HepG2 (cell line): ENCODE measurements around the gene HAGHL. TPM values are rescaled to one million over a fixed set of nuclear protein-coding genes. Genes with fewer than 3 reads are reported as not detected.

Experiments used
- BHLHE40 ChIP-seq: IDR thresholded peaks from 2 replicates; pipeline ENCODE4 v1.6.1; 2011; ENCODE audit warnings: low read length, improper control_type of control experiment
- CBX5 ChIP-seq: sonication (generic); formaldehyde crosslinking; IDR thresholded peaks from 2 replicates; pipeline ENCODE4 v1.4.0; 2020; ENCODE audit warnings: missing genetic modification reagents, borderline replicate concordance
- CREB1 ChIP-seq, 2 experiments: fragments of 450-650 bp in 1 of 2; IDR thresholded peaks; 2 replicates each; pipeline ENCODE4 v1.6.1; 2016 to 2017; ENCODE audit warnings: control low read depth in 1 of 2, mild to moderate bottlenecking in 1 of 2, missing compliant biosample characterization in 1 of 2, missing genetic modification characterization in 1 of 2
- GPN1 ChIP-seq: sonication (generic); formaldehyde crosslinking; IDR thresholded peaks from 2 replicates; pipeline ENCODE4 v1.5.1; 2020; ENCODE audit warnings: missing genetic modification reagents, borderline replicate concordance
- MED13 ChIP-seq: sonication (generic); formaldehyde crosslinking; IDR thresholded peaks from 2 replicates; pipeline ENCODE4 v1.5.0; 2020; ENCODE audit warnings: missing genetic modification reagents
- NKX3-1 ChIP-seq: sonication (generic); formaldehyde crosslinking; IDR thresholded peaks from 2 replicates; pipeline ENCODE4 v1.5.0; 2020; ENCODE audit warnings: missing genetic modification reagents
- PRMT3 ChIP-seq: sonication (generic); formaldehyde crosslinking; IDR thresholded peaks from 2 replicates; pipeline ENCODE4 v1.8.1; 2022; ENCODE audit warnings: low read depth, mild to moderate bottlenecking, moderate library complexity, missing genetic modification reagents, borderline replicate concordance
- TSC22D2 ChIP-seq: sonication (generic); formaldehyde crosslinking; IDR thresholded peaks from 2 replicates; pipeline ENCODE4 v1.5.1; 2020; ENCODE audit warnings: missing genetic modification reagents, mild to moderate bottlenecking, borderline replicate concordance
- ZBTB20 ChIP-seq: sonication (generic); formaldehyde crosslinking; IDR thresholded peaks from 2 replicates; pipeline ENCODE4 v1.8.1; 2023; ENCODE audit warnings: missing genetic modification reagents, low read depth, mild to moderate bottlenecking, borderline replicate concordance
- ZKSCAN8 ChIP-seq: IDR thresholded peaks from 2 replicates; pipeline ENCODE4 v1.6.1; 2016; ENCODE audit warnings: borderline replicate concordance, missing genetic modification reagents, missing compliant biosample characterization
- ZNF230 ChIP-seq: sonication (generic); formaldehyde crosslinking; IDR thresholded peaks from 2 replicates; pipeline ENCODE4 v1.4.0; 2020; ENCODE audit warnings: mild to moderate bottlenecking, missing genetic modification reagents
- ZNF552 ChIP-seq: sonication (generic); formaldehyde crosslinking; IDR thresholded peaks from 2 replicates; pipeline ENCODE4 v1.9.0; 2022; ENCODE audit warnings: missing genetic modification reagents, mild to moderate bottlenecking, borderline replicate concordance
- ZNF720 ChIP-seq: sonication (generic); formaldehyde crosslinking; IDR thresholded peaks from 2 replicates; pipeline ENCODE4 v1.4.0; 2020; ENCODE audit warnings: missing genetic modification reagents
- polyA plus RNA-seq, 8 experiments: library from polyadenylated mRNA; depleted of rRNA in 3 of 8; stranded (reverse) in 7 of 8; unstranded in 1 of 8; fragments of >200 nt; fragmentation: Illumina TruSeq in 4 of 8; extraction: Trizol in 4 of 8; gene quantifications; 2 replicates each; pipeline versions ENCODE4 v1.2.1 to v1.2.3, GENCODE V29; 2011 to 2016; ENCODE audit warnings: low read depth in 4 of 8, missing spikeins in 1 of 8, mixed read lengths in 1 of 8; ENCODE audit not compliant: insufficient read depth in 1 of 8
- total RNA-seq, 5 experiments: library from RNA; depleted of rRNA; stranded (reverse); fragments of >200 nt; fragmentation: Illumina TruSeq; extraction: Trizol; gene quantifications; 2 replicates each; pipeline ENCODE4 v1.2.3, GENCODE V29; 2016; ENCODE audit warnings: low read depth in 1 of 5
- TF ChIP-seq, protein P1 (sequence below), 2 experiments: sonication (generic) in 1 of 2; formaldehyde crosslinking in 1 of 2; IDR thresholded peaks; 2 replicates each; pipeline versions ENCODE4 v1.5.1 to v1.6.1; 2011 to 2020; ENCODE audit warnings: borderline replicate concordance in 1 of 2, low read depth in 1 of 2, low read length in 1 of 2, mild to moderate bottlenecking in 1 of 2, missing genetic modification reagents in 1 of 2, moderate library complexity in 1 of 2
- TF ChIP-seq, protein P2 (sequence below): sonication (generic); formaldehyde crosslinking; IDR thresholded peaks from 2 replicates; pipeline ENCODE4 v1.8.0; 2022; ENCODE audit warnings: mild to moderate bottlenecking, missing genetic modification reagents
- TF ChIP-seq, protein P3 (sequence below): sonication (generic); formaldehyde crosslinking; conservative IDR thresholded peaks from 2 replicates; pipeline ENCODE4 v1.8.1; 2023; ENCODE audit warnings: missing genetic modification reagents
- TF ChIP-seq, protein P4 (sequence below): sonication (generic); formaldehyde crosslinking; IDR thresholded peaks from 2 replicates; pipeline ENCODE4 v1.5.1; 2020; ENCODE audit warnings: missing genetic modification reagents, mild to moderate bottlenecking, borderline replicate concordance
- TF ChIP-seq, protein P5 (sequence below): sonication (generic); formaldehyde crosslinking; IDR thresholded peaks from 2 replicates; pipeline ENCODE4 v1.5.0; 2020; ENCODE audit warnings: mild to moderate bottlenecking, missing genetic modification reagents

Gene HAGHL
- total and polyA plus RNA-seq, 2 of the 13 experiments (the other 11 are each of a cell fraction or from before 2014, with no cell fraction given), result 3.4 to 8.4 TPM

DNA sequence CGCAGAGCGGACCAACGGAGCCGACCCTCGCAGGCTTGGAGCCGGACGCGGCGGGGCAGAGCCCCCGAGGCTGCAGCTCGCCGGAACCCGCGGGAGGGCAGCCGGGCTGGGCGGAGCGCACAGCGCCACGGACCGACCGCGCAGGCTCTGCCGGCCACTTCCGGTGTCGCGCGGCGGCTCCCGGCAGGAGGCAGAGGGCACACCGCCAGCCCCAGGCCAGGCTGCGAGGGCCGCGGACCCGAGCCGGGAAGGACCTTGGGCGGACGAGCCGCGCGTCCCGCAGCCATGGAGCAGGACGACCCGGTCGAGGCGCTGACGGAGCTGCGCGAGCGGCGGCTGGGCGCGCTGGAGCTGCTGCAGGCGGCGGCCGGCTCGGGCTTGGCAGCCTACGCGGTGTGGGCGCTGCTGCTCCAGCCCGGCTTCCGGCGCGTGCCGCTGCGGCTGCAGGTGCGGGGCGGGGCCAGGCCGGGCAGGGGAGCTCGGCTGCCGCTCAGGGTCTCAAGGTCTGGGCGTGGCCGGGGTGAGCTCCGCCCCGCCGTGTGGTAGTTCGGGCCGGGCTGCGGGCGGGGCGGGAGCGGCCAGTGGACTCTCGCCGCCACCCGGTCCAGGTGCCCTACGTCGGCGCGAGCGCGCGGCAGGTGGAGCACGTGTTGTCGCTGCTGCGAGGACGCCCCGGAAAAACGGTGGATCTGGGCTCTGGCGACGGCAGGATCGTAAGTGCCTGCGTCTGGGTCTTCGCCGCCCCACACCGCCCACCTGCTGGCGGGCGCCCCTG, 5.7 kb upstream of the HAGHL start, which contains the start of gene ANTKMT (continued):
- TF ChIP-seq, protein P1, sequence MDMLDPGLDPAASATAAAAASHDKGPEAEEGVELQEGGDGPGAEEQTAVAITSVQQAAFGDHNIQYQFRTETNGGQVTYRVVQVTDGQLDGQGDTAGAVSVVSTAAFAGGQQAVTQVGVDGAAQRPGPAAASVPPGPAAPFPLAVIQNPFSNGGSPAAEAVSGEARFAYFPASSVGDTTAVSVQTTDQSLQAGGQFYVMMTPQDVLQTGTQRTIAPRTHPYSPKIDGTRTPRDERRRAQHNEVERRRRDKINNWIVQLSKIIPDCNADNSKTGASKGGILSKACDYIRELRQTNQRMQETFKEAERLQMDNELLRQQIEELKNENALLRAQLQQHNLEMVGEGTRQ (IDR thresholded peaks at IDR 0.05; ENCODE audit: low read depth, low read length), result no peak
- TF ChIP-seq, protein P1 (CRISPR knock-in tag; IDR thresholded peaks at IDR 0.05; ENCODE audit: borderline replicate concordance), result no peak
- TF ChIP-seq BHLHE40 (peak; percentile 70), ZKSCAN8 (CRISPR knock-in tag) (no peak), CBX5 (CRISPR knock-in tag) (no peak), CREB1 (IDR thresholded peaks at IDR 0.05) (no peak), CREB1 (CRISPR knock-in tag; IDR thresholded peaks at IDR 0.05) (no peak), TSC22D2 (no peak), MED13 (CRISPR knock-in tag) (peak; percentile 66; the same call in 1 of the 2 replicates), GPN1 (CRISPR knock-in tag) (no peak; the same call in 1 of the 2 replicates), ZNF720 (CRISPR knock-in tag) (no peak), NKX3-1 (CRISPR knock-in tag) (peak; percentile 77), PRMT3 (CRISPR knock-in tag) (peak; percentile 1; the same call in 1 of the 2 replicates), ZNF552 (CRISPR knock-in tag) (0 out of 2 replicates have a peak, but pooled peaks have one; percentile 63), ZBTB20 (CRISPR knock-in tag) (0 out of 2 replicates have a peak, but pooled peaks have one; percentile 21), ZNF230 (no peak)
- TF ChIP-seq, protein P2, sequence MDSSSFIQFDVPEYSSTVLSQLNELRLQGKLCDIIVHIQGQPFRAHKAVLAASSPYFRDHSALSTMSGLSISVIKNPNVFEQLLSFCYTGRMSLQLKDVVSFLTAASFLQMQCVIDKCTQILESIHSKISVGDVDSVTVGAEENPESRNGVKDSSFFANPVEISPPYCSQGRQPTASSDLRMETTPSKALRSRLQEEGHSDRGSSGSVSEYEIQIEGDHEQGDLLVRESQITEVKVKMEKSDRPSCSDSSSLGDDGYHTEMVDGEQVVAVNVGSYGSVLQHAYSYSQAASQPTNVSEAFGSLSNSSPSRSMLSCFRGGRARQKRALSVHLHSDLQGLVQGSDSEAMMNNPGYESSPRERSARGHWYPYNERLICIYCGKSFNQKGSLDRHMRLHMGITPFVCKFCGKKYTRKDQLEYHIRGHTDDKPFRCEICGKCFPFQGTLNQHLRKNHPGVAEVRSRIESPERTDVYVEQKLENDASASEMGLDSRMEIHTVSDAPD (CRISPR knock-in tag), result 0 out of 2 replicates have a peak, but pooled peaks have one; percentile 23
- TF ChIP-seq, protein P3, sequence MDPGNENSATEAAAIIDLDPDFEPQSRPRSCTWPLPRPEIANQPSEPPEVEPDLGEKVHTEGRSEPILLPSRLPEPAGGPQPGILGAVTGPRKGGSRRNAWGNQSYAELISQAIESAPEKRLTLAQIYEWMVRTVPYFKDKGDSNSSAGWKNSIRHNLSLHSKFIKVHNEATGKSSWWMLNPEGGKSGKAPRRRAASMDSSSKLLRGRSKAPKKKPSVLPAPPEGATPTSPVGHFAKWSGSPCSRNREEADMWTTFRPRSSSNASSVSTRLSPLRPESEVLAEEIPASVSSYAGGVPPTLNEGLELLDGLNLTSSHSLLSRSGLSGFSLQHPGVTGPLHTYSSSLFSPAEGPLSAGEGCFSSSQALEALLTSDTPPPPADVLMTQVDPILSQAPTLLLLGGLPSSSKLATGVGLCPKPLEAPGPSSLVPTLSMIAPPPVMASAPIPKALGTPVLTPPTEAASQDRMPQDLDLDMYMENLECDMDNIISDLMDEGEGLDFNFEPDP (CRISPR knock-in tag), result no peak
- TF ChIP-seq, protein P4, sequence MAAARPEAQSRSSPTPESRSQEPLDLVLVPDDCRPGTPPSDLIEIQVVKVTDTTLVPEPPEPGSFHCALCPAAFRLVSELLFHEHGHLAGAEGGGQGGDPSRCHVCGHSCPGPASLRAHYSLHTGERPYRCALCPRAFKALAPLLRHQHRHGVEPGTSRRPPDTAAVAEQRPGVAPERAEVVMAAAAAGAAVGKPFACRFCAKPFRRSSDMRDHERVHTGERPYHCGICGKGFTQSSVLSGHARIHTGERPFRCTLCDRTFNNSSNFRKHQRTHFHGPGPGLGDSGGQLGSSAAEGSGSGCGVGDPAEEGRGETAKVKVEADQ, result peak; percentile 89
- TF ChIP-seq, protein P5, sequence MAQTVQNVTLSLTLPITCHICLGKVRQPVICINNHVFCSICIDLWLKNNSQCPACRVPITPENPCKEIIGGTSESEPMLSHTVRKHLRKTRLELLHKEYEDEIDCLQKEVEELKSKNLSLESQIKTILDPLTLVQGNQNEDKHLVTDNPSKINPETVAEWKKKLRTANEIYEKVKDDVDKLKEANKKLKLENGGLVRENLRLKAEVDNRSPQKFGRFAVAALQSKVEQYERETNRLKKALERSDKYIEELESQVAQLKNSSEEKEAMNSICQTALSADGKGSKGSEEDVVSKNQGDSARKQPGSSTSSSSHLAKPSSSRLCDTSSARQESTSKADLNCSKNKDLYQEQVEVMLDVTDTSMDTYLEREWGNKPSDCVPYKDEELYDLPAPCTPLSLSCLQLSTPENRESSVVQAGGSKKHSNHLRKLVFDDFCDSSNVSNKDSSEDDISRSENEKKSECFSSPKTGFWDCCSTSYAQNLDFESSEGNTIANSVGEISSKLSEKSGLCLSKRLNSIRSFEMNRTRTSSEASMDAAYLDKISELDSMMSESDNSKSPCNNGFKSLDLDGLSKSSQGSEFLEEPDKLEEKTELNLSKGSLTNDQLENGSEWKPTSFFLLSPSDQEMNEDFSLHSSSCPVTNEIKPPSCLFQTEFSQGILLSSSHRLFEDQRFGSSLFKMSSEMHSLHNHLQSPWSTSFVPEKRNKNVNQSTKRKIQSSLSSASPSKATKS, result no peak; the same call in 1 of the 2 replicates
